HG03060 (cell line): ENCODE results near the gene GLRA1.

Experiments
- ATAC-seq: cut with Tn5 transposase; IDR thresholded peaks from one replicate; pipeline ENCODE4 v1.9.1; 2021; ENCODE audit warnings: low read depth, moderate number of reproducible peaks; ENCODE audit not compliant: unreplicated experiment

Gene GLRA1

GRCh38 chr5:151924564-151925301, at the start of gene GLRA1:
Gene GLRA1 (minus strand): TSS chr5:151924851. CDS start chr5:151924549, 302 bp downstream.
- no peak for ATAC-seq

GRCh38 chr5:151970885-151971284, 46.2 kb upstream of the GLRA1 start:
- no peak for ATAC-seq

GRCh38 chr5:151967865-151968264, 43.2 kb upstream of the GLRA1 start:
- ATAC-seq: no peak

- ATAC-seq: no peak
These were observed 41.4 kb upstream of the GLRA1 start for GRCh38 chr5:151966046-151966445.

- no peak for ATAC-seq
These were observed 39.8 kb upstream of the GLRA1 start for GRCh38 chr5:151964471-151964870.

- no peak for ATAC-seq
These were observed 36.9 kb upstream of the GLRA1 start for GRCh38 chr5:151961557-151961956.

GRCh38 chr5:151958111-151958510, 33.5 kb upstream of the GLRA1 start:
- no peak for ATAC-seq

- no peak for ATAC-seq
These were observed 32.1 kb upstream of the GLRA1 start for GRCh38 chr5:151956725-151957124.

- ATAC-seq: no peak
These were observed 29.6 kb upstream of the GLRA1 start for GRCh38 chr5:151954255-151954654.

GRCh38 chr5:151953833-151954232, 29.2 kb upstream of the GLRA1 start:
- ATAC-seq: no peak

GRCh38 chr5:151952238-151952637, 27.6 kb upstream of the GLRA1 start:
- ATAC-seq: no peak

GRCh38 chr5:151950706-151951105, 26.1 kb upstream of the GLRA1 start:
- ATAC-seq: no peak

GRCh38 chr5:151949701-151950308, 25.2 kb upstream of the GLRA1 start:
- no peak for ATAC-seq

GRCh38 chr5:151949113-151949512, 24.5 kb upstream of the GLRA1 start:
- ATAC-seq: no peak

GRCh38 chr5:151947931-151948608, 23.4 kb upstream of the GLRA1 start:
- ATAC-seq: no peak

- no peak for ATAC-seq
These were observed 13.2 kb upstream of the GLRA1 start for GRCh38 chr5:151937851-151938250.

GRCh38 chr5:151935135-151935695, 10.6 kb upstream of the GLRA1 start:
- ATAC-seq: no peak

- ATAC-seq: no peak
These were observed 6.6 kb upstream of the GLRA1 start for GRCh38 chr5:151931260-151931659.

GRCh38 chr5:151926188-151926587, 1.5 kb upstream of the GLRA1 start:
- no peak for ATAC-seq

- no peak for ATAC-seq
These were observed 689 bp upstream of the GLRA1 start for GRCh38 chr5:151925340-151925739.

GRCh38 chr5:151923866-151924476, 680 bp downstream of the GLRA1 start:
- no peak for ATAC-seq
